ENCODE results near the gene KIAA1217. TPM values are rescaled to one million over a fixed set of nuclear protein-coding genes. Genes with fewer than 3 reads are reported as not detected.

The KIAA1217 gene
- total RNA-seq, 1 experiment from 2014 or later, result 48.3 TPM

DNA sequence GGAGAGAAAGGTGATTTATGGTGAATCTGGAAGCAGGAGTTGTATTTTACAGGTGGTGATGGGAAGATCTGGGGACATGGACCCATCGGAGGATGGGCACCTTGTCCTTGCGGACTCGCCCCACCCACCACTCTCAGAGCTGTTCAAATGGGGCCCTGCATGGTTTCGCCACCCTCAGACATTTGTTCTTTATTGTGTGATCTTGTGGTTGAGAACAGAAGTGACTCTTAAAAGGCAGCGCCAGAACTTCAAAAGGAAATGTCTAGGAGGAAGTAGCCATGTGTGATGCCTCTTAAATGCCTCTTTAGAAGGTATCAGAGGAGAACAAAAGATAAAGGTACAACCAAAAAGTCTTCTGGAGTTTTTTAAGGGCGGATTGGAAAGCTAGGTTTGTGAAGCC lies 205.7 kb downstream of the KIAA1217 start:
- Mint-ChIP-seq H3K36me3 (ENCODE audit: insufficient read depth, unreplicated experiment) (peaks cover 6% of the 10 kb centered on the region), H3K9me3 (ENCODE audit: unreplicated experiment) (no peaks in the 10 kb centered on the region), H3K4me3 (ENCODE audit: unreplicated experiment) (no peak overlapping the region), H3K27ac (ENCODE audit: low read depth, unreplicated experiment) (no peak overlapping the region), H3K4me1 (ENCODE audit: insufficient read depth, unreplicated experiment) (peaks cover 23% of the 10 kb centered on the region), H3K27me3 (ENCODE audit: insufficient read depth, unreplicated experiment) (no peaks in the 10 kb centered on the region)
- ChIA-PET POLR2A (interaction anchor here (0.8 to 5.6 kb wide), 3 partner anchors 13 to 51 kb away, joined by 3 to 90 read pairs (median 4); no protein-coding TSS in a partner anchor), CTCF (interaction anchor here (0.8 to 1.1 kb wide), 2 partner anchors 104 to 105 kb away, joined by 3 read pairs; no protein-coding TSS in a partner anchor)
- intact Hi-C loops (cut with micrococcal nuclease), result no loop called here
- BruUV-seq (replicated peaks), result no TSS peak
- DNase-seq (ENCODE audit: unreplicated experiment), result no peak
- TF ChIP-seq, protein P1, sequence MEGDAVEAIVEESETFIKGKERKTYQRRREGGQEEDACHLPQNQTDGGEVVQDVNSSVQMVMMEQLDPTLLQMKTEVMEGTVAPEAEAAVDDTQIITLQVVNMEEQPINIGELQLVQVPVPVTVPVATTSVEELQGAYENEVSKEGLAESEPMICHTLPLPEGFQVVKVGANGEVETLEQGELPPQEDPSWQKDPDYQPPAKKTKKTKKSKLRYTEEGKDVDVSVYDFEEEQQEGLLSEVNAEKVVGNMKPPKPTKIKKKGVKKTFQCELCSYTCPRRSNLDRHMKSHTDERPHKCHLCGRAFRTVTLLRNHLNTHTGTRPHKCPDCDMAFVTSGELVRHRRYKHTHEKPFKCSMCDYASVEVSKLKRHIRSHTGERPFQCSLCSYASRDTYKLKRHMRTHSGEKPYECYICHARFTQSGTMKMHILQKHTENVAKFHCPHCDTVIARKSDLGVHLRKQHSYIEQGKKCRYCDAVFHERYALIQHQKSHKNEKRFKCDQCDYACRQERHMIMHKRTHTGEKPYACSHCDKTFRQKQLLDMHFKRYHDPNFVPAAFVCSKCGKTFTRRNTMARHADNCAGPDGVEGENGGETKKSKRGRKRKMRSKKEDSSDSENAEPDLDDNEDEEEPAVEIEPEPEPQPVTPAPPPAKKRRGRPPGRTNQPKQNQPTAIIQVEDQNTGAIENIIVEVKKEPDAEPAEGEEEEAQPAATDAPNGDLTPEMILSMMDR (IDR thresholded peaks at IDR 0.05; ENCODE audit: unreplicated experiment), result no peak

GRCh38 chr10:24415455-24416125 lies 206.7 kb downstream of the KIAA1217 start:
- CTCF ChIA-PET, result interaction anchor here (0.8 to 2.8 kb wide), 6 partner anchors 9 to 103 kb away, joined by 4 to 17 read pairs (median 8); no protein-coding TSS in a partner anchor
- TF ChIP-seq, protein P1 (IDR thresholded peaks at IDR 0.05; ENCODE audit: unreplicated experiment), result no peak
- peak overlapping the region; percentile 96 for H3K27ac Mint-ChIP-seq (ENCODE audit: low read depth, unreplicated experiment)
- POLR2A ChIA-PET, result interaction anchor here (0.7 to 5.6 kb wide), 23 partner anchors 9 to 265 kb away, joined by 3 to 90 read pairs (median 4); no protein-coding TSS in a partner anchor
- H3K9me3 Mint-ChIP-seq (ENCODE audit: unreplicated experiment), result no peaks in the 10 kb centered on the region
- DNase-seq (ENCODE audit: unreplicated experiment), result peak; percentile 67
- intact Hi-C loops (cut with micrococcal nuclease), result loop anchor here (5.0 kb wide), 1 partner anchor 87 kb away; no protein-coding TSS in a partner anchor
- peaks cover 23% of the 10 kb centered on the region for H3K4me1 Mint-ChIP-seq (ENCODE audit: insufficient read depth, unreplicated experiment)
- peaks cover 6% of the 10 kb centered on the region for H3K36me3 Mint-ChIP-seq (ENCODE audit: insufficient read depth, unreplicated experiment)
- BruUV-seq (replicated peaks), result no TSS peak
- no peaks in the 10 kb centered on the region for H3K27me3 Mint-ChIP-seq (ENCODE audit: insufficient read depth, unreplicated experiment)
- H3K4me3 Mint-ChIP-seq (ENCODE audit: unreplicated experiment), result peak overlapping the region; percentile 25

DNA sequence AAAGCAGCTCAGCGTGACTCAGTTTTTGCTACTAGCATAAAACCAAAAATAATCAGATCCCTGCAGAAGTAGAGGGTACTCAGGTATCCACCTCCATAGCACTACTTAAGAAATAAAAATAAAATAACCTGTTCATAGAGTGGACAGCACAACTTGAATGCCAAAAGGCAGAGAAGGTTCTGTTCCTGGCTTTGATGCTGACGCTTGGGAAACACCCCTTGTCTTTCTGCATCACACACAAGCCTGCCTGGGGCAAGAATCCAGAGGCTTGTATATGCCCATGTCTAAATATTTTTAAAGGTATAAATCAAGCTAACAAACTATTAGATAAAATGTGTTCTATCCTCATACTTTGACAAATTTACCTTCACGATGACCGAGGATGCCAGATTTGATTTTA lies 207.3 kb downstream of the KIAA1217 start:
- POLR2A ChIA-PET, result interaction anchor here (0.7 to 5.6 kb wide), 24 partner anchors 10 to 264 kb away, joined by 3 to 90 read pairs (median 4); no protein-coding TSS in a partner anchor
- intact Hi-C loops (cut with micrococcal nuclease), result loop anchor here (5.0 kb wide), 1 partner anchor 86 kb away; no protein-coding TSS in a partner anchor
- no peak for DNase-seq (ENCODE audit: unreplicated experiment)
- Mint-ChIP-seq H3K4me1 (ENCODE audit: insufficient read depth, unreplicated experiment) (peaks cover 23% of the 10 kb centered on the region), H3K4me3 (ENCODE audit: unreplicated experiment) (peak overlapping the region; percentile 25), H3K27ac (ENCODE audit: low read depth, unreplicated experiment) (peak overlapping the region; percentile 96), H3K9me3 (ENCODE audit: unreplicated experiment) (no peaks in the 10 kb centered on the region), H3K36me3 (ENCODE audit: insufficient read depth, unreplicated experiment) (peaks cover 6% of the 10 kb centered on the region), H3K27me3 (ENCODE audit: insufficient read depth, unreplicated experiment) (no peaks in the 10 kb centered on the region)
- TF ChIP-seq, protein P1 (IDR thresholded peaks at IDR 0.05; ENCODE audit: unreplicated experiment), result no peak
- CTCF ChIA-PET, result interaction anchor here (0.6 to 2.8 kb wide), 10 partner anchors 9 to 422 kb away, joined by 3 to 17 read pairs (median 4); no protein-coding TSS in a partner anchor
- no TSS peak for BruUV-seq (replicated peaks)

DNA sequence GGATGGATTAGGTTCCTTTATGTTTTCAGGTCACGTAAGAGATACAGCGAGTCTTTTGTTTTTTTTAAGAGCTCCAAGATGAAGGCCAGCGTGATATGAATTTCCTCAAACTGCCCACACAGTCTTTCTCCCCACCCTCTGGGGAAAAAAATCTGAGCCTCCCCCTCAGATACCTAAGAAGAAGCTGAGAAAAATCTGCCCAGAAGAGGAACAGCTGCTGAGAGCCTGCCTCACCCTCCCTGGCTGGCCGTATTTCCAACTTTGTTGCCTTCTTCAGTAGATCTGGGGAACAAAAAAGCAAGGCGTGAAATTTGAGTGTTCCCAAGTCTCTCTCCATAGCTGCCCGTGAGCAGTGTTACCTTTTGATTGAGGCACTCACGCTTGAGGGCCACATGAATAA lies 208.1 kb downstream of the KIAA1217 start:
- H3K36me3 Mint-ChIP-seq (ENCODE audit: insufficient read depth, unreplicated experiment), result peaks cover 6% of the 10 kb centered on the region
- intact Hi-C loops (cut with micrococcal nuclease), result loop anchor here (5.0 kb wide), 1 partner anchor 85 kb away; no protein-coding TSS in a partner anchor
- CTCF ChIA-PET, result interaction anchor here (0.6 to 2.8 kb wide), 12 partner anchors 10 to 1203 kb away, joined by 3 to 17 read pairs (median 4); no protein-coding TSS in a partner anchor
- POLR2A ChIA-PET, result interaction anchor here (0.5 to 5.6 kb wide), 15 partner anchors 11 to 163 kb away, joined by 3 to 90 read pairs (median 13); no protein-coding TSS in a partner anchor
- H3K4me1 Mint-ChIP-seq (ENCODE audit: insufficient read depth, unreplicated experiment), result peaks cover 23% of the 10 kb centered on the region
- H3K4me3 Mint-ChIP-seq (ENCODE audit: unreplicated experiment), result no peak overlapping the region
- peak overlapping the region; percentile 96 for H3K27ac Mint-ChIP-seq (ENCODE audit: low read depth, unreplicated experiment)
- no TSS peak for BruUV-seq (replicated peaks)
- DNase-seq (ENCODE audit: unreplicated experiment), result no peak
- no peaks in the 10 kb centered on the region for H3K9me3 Mint-ChIP-seq (ENCODE audit: unreplicated experiment)
- H3K27me3 Mint-ChIP-seq (ENCODE audit: insufficient read depth, unreplicated experiment), result no peaks in the 10 kb centered on the region
- TF ChIP-seq, protein P1 (IDR thresholded peaks at IDR 0.05; ENCODE audit: unreplicated experiment), result no peak
